ENCODE data around the gene SLC22A23.
A peak's percentile ranks its signal among the peaks of the same experiment; 100 is the strongest.
"Not testable (repeated sequence)": the region's sequence is repeated elsewhere in the genome, so short reads cannot be mapped to it uniquely, and the experiment has no call there.

Gene SLC22A23

GRCh38 chr6:3259491-3259958, 197.3 kb downstream of the SLC22A23 start:
- DNase-seq = peak in 1 of 2 experiments; percentile 25

DNA sequence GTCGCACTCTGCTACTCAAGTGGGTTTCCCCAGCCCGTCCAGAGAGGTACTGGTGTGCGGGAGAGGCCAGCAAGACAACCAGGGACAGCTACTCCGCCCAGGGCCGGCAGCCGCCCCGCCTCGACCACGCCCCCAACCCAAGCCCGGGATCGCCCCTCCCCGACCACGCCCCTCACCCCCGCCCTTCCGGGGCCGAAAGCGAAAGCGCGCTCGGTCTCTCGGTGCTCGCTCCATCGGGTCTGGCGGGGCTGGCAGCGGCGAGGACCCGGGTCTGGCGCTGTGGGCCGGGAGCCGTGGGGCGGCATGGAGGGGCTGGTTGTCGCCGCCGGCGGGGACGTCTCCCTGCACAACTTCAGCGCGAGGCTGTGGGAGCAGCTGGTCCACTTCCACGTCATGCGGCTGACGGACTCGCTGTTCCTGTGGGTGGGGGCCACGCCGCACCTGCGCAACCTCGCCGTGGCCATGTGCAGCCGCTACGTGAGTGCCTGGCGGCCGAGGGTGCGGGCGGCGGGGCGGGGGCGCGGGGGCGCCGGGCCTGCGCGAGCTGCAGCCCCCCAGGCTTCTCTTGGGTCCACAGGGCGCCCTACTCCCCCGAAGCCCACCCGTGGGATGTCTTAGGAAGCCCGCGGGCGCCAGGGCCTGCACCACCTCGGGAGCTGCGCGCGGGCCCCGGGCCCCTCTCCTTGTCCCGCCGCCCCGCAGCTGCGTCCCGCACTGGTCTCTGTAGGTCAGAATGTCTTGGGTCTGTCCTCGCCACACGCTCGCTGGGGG, 197.9 kb downstream of the SLC22A23 start, which contains the start of gene PSMG4:
Gene PSMG4, plus strand, starts transcription at position 228 of the 771 bp plus-strand sequence. Its CDS starts 76 bp downstream, at position 304.
- DNase-seq = peak; percentile 72 to 85

GRCh38 chr6:3258201-3258600, 198.6 kb downstream of the SLC22A23 start:
- DNase-seq = no peak

GRCh38 chr6:3253597-3253961, 203.3 kb downstream of the SLC22A23 start:
- DNase-seq = no peak

- no peak for DNase-seq
Observed at GRCh38 chr6:3252861-3253596, 203.8 kb downstream of the SLC22A23 start.

- DNase-seq = no peak
Observed at GRCh38 chr6:3252369-3252768, 204.5 kb downstream of the SLC22A23 start.

- peak; percentile 55 to 74 for DNase-seq
Observed at GRCh38 chr6:3251462-3252314, 205.2 kb downstream of the SLC22A23 start.

GRCh38 chr6:3250231-3250675, 206.6 kb downstream of the SLC22A23 start:
- no peak for DNase-seq

- DNase-seq = no peak
Observed at GRCh38 chr6:3249821-3250220, 207.0 kb downstream of the SLC22A23 start.

- DNase-seq = no peak
Observed at GRCh38 chr6:3247255-3248146, 209.3 kb downstream of the SLC22A23 start.

GRCh38 chr6:3245216-3245615, 211.6 kb downstream of the SLC22A23 start:
- DNase-seq = no peak

DNA sequence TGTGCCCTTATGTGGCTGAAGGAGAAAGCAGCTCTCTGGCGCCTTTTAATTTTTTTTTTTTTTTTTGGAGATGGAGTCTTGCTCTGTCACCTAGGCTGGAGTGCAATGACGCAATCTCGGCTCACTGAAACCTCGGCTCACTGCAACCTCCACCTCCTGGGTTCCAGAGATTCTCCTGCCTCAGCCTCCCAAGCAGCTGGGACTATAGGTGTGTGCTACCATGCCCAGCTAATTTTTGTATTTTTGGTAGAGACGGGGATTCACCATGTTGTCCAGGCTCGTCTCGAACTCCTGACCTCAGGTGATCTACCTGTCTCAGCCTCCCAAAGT, 212.1 kb downstream of the SLC22A23 start:
- not testable (repeated sequence) for DNase-seq

GRCh38 chr6:3244003-3244831, 212.6 kb downstream of the SLC22A23 start:
- DNase-seq = no peak

DNA sequence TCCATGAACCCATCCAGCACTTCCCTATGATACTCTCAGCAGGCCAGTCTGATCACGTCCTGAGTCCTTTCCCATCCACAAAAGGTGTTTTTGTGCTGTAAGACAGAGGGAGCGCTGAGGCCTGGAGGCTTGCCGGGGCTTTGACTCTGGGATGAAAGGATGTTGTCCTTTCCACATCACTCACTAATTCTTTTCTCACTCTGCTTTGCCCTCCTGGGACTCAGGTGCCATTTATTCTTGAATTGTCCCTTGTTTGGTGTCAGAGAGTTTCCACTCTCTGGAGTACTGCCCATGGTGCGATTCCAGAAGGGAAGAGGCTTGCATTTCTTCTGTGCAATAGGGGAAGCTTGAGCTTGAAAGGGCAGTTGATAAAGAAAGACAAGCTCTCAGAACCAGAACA, 214.1 kb downstream of the SLC22A23 start:
- no peak for DNase-seq

DNA sequence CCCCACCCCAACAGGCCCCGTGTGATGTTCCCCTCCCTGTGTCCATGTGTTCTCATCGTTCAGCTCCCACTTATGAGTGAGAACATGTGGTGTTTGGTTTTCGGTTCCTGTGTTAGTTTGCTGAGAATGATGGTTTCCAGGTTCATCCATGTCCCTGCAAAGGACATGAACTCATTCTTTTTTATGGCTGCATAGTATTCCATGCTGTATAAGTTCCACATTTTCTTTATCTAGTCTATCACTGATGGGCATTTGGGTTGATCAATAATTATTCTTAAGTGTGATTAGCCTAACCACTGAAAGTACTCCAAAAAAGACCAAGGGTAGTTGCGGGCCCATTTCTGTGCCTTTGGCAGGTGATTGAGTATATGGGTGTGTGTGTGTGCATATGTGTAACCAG, 215.1 kb downstream of the SLC22A23 start:
- not testable (repeated sequence) for DNase-seq

DNA sequence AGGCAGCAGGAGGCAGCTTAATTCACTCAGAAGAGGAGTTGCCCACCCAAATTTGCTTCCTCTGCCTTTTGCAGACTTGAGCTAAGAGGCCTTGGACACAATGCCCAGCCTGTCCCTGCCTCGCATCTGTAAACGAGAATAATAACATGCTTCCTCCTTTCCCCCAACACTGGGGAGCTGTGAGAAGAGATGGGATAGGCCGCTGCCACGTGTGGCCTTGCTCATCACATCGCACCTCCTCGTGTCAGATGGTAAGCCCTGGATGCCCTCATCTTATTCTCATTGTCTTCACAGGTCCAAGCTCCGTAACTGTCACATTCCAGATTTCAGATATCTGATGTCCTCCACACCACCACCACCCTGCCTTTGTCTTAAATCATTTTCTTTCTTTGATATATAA, 216.3 kb downstream of the SLC22A23 start:
- no peak for DNase-seq

DNA sequence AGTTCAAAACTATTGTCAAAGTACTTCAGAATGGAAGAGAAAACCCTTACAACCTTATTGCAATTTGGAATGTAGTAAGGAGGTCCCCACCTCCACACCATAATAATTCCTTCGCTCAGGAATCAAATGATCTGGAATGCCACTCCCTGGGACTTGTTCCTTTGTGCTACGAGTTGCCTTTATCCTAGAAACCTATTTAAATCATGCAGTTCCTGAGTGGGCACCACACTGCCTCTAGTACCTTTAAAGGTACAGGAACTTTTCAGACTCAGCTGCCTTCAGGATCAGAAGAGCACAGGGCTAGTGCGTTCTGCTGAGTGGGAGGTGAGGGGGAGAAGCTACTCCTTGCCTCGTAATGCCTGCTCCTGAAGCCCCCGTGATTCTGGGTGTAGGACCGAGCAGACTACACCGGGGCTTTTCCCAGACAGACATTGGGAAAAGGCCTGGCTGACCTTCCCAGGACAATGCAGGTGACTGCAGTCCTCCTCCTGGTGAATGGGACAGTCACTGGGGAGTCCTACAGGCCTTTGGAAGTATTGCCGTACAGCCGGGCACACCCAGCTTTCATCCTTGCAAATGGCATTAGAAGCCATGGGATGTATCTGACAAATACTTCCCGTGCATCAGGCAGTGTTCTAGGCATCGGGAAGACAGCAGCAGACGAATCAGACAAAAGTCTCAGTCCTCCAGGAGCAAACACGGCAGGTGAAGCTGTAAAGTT, 217.6 kb downstream of the SLC22A23 start:
- no peak for DNase-seq

- no peak for DNase-seq
Observed at GRCh38 chr6:3237761-3238662, 218.8 kb downstream of the SLC22A23 start.

DNA sequence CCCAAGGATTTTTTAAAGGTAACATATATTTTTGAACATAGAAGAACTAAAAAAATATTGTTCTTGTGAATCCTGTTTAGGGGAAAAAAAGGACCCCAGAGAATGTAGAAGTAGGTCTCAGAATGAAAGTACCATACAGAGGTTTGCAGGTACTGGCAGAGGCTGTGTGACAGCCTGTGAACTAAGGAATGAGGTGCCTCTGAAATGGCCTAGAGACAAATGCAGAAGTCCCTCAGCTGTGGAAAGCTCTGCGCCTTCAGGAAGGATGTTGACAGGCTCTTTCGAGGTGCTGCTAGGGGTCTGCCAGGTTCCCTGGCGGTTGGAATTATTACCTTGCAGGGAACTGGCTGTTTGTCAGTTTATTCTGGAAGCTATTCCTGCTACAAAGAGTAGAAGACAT, 220.8 kb downstream of the SLC22A23 start:
- DNase-seq = no peak

All from NCI-H1930 (cell line).